ENCODE results near the gene SELENOM.
"Not testable (repeated sequence)": the region's sequence is repeated elsewhere in the genome, so short reads cannot be mapped to it uniquely, and the experiment has no call there.

SELENOM gene

DNA sequence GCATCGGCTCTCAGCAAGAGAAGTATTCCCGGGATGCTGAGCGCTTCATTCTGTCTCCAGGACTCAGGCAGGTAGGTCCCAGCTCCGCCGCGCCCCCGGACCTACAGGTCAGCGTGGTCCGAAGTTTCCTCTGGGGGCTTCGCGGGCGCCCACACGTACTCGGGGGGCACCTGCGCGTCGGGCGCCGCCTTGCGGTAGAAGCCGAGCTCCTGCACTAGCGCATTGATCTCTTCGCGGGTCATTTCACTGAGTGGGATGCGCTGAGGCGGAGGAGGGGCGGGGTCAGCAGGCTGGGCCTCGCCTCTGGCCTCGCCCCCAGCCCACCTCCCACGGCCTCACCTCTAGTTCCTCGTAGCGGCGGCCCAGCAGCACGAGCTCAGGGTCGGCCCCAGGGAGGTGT is 2.5 kb downstream of the SELENOM start:
- DNase-seq, result no peak

DNA sequence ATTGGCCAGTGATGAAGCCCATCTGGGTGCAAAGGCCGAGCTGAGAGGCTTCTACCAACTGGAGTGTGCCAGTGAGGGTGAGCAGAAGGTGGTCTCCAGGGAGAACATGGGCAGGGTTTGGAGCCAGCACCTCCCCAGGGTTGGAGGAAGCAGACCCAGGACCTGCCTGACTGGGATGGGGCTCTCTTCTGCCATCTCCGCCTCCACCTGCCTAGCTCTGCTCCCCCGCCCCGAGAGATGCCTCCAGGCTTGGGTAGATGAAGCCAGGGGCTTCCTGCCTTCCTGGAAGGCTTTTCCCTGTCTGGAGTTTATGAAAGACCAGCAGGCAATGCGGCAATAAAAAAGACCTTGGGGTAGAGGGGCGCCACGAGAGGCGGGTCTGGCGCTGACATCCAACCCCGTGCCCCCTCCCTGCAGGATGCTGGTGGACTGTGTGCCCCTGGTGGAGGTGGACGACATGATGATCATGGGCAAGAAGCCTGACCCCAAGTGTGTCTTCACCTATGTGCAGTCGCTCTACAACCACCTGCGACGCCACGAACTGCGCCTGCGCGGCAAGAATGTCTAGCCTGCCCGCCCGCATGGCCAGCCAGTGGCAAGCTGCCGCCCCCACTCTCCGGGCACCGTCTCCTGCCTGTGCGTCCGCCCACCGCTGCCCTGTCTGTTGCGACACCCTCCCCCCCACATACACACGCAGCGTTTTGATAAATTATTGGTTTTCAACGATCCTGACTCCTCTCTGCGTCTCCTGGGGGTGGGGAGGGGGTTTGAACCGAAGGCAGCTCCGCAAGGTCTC is 3.3 kb downstream of the SELENOM start:
- DNase-seq, result no peak

DNA sequence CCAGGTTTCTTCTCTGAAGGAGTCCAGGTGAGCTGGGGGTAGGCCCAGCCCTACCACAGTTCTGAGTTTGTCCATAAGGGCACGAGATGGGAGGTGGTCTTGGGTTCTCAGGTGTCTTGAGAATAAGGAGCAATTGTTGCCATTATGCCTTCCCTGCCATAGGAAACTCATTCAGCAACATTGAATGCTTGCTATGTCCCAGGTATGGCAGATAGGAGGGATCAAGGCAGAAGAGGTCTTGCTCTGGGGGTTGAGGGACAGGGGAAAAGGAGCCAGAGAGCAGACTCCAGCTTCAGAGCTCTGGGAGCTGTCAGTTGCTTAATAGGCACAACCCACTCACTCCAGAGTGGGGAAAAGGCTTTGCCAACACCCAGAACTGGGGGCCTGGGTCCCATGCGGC is 4.3 kb downstream of the SELENOM start:
- DNase-seq, result no peak

DNA sequence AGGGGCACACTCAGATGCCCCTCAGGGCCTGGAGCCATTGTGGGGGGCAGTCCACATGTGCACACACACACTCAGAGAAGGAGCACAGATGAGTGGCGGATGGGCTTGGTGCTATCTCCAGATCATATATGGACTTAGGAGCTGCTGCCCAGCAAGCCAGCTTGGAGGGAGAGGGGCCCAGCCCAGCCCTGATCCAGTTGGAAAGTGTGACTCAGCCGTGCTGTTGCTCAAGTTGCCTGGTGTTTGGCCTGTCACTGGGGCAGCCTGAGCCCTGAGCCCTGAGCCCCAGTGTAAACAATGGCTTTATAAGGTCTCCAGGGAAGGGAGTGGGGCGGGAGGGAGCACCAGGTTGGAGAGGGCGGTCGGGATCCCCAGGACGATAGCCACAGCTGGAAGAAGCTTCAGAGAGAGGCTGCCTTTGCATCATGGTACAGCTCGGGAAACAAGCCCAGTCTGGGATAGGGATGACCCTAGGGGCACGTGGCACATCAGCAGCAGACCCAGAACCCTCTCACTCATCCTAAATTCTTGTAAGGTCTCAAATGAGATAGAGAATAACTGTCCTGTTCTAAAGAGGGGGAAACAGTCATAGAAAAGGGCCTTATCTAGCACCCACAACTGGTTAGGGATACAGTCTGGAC is 4.8 kb downstream of the SELENOM start:
- no peak for DNase-seq

DNA sequence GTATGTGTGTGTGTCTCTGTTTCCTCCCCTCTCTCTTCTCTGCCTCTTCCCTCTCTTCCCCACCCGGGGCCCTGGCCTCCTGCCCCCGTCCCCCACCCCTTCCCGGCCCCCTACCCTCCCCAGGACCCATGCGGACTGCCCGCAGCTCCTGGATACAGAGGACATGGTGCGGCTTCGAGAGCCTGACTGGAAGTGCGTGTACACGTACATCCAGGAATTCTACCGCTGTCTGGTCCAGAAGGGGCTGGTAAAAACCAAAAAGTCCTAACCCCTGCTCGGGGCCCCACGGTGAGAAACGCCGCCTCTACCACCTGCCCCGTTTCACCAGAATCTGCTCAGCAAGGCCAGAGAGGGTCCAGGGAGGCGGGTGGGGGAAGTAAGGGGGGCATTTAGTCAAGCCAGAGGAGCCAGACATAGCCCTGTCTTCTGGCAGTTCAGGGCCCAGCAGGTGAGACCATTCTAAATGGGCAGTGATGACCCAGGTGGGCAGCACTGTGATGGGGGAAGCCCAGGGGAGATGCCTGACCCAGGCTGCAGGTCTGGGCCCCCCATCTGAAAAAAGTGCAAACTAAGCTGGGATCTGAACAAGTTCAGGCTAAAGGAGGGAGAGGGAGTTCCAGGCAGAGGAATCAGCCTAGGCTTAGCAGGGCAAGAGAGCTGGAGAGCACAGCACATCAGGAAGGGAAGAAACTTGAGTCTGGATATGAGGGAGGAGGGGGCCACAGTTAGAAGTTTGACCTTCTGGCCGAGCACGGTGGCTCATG is 6.4 kb downstream of the SELENOM start:
- DNase-seq, result no peak

DNA sequence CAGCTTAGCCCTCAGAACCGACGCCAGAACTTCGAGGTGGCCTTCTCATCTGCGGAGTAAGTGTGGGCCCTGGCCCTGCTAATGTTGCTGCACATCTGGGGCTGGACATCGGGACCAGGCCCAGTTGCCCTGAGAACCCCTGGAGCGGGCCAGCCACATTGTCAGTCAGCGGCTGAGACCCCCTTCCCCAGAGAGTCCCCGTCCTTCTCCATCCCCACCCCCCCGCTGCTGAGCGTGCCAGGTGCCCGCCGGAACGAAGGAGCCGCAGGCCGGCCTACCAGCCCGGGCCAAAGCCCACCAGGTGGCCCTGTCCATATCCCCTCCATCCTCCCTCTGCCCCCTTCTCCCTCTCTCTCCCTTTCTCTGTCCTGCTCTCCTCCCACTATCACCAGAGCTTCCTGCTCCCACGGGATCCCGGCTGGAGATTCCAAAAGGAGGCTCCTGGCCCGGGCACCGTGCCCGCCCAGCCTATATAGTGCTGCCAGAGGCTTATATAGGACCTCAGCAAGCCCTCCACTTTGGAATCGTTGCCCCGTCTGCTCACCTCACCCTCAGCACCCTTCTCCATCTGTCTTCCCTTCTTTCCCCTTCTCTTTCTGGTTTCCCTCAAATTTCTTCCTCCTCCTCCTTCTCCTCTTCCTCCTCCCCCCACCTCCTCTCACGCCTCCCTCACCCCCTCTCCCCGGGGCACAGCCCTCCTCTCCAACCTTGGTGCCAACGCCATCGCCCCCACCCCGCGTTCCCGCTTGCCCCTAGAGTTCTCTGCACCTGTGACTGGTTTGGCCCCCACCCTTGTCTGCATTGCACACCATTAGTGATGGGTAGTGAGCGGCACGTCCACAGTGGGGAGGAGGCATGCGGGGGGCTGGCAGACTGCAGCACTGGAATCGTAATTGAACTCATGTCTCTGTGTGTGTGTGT is 7.3 kb downstream of the SELENOM start:
- DNase-seq, result no peak

DNA sequence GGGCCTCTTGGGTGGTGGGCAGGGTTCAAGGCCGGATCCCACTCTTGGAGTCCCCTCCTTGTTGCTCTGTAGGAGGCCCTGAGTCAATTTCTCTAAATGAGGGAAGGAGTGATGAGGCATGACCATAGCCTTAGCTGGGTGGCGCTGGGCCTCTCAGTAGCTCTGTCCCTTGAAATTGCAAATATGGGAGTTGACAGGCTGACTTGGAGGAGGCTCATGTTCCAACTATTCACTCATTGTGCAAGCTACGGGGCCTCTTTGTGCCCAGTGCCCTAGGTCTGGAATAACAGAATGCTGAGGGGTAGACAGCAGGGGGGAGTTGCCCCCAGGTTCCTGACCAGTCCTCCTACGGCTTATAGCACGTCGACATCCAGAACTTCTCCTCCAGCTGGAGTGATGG is 8.0 kb downstream of the SELENOM start:
- no peak for DNase-seq

DNA sequence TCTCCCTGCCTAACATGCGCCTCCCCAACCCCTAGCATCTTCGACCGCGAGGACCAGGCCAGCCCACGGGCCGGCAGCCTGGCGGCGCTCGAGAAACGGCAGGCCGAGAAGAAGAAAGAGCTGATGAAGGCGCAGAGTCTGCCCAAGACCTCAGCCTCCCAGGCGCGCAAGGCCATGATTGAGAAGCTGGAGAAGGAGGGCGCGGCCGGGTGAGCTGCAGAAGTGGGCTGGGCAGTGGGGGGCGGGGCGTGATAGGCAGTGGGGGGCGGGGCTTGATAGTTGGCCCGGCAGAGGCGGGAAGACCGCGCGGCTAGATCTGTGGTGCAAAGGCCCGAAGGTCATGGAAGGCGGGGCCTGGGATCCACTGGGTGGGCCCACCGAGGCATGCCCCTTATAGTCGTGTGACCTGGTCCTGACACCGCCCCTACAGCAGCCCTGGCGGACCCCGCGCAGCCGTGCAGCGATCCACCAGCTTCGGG is 8.7 kb downstream of the SELENOM start:
- DNase-seq, result no peak

DNA sequence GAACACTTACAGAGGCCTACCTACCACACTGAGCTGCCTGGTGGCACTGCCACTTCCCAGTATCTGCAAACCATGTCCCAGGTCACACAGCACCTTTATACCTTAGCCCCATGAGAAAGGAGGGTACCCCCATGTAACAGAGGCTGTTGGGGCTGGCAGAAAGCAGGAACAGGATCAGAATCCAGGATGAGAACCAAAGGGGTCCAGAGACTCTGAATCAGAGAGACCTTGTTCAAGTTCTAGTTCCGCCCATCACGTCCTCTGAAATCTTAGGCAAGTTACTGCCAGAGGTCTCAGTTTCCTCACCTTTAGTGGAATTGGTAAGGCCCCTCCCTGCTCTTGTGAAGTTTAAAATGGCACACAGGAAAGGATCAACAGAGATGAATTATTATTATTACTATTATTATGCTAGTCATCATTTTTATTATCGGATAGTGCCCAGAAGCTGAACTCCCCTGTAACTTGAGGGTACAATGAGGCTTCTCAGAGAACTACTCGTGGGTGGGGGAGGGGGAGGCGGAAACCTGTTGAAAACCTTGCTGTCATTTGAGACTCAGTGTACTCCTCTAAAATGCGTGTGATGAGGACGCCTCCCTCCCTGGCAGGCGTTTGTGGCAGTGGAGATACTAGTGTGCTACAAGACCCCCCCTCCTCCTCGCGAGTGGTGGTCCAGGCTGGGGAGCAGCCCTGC is 9.3 kb downstream of the SELENOM start:
- no peak for DNase-seq

DNA sequence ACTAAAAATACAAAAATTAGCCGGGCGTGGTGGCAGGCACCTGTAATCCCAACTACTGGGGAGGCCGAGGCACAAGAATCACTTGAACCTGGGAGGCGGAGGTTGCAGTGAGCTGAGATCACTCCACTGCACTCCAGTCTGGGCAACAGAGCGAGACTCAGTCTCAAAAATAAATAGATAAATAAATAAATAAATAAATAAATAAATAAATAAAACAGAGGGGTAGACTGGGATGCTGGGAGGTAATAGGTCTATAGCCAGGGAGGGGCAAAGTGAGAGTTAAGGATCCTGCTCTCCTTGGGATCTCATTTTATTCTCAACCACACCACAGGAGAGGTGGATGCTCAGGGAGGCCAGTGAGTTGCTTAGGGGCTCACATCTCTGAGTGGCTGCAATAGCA is 9.8 kb downstream of the SELENOM start:
- DNase-seq, result not testable (repeated sequence)

DNA sequence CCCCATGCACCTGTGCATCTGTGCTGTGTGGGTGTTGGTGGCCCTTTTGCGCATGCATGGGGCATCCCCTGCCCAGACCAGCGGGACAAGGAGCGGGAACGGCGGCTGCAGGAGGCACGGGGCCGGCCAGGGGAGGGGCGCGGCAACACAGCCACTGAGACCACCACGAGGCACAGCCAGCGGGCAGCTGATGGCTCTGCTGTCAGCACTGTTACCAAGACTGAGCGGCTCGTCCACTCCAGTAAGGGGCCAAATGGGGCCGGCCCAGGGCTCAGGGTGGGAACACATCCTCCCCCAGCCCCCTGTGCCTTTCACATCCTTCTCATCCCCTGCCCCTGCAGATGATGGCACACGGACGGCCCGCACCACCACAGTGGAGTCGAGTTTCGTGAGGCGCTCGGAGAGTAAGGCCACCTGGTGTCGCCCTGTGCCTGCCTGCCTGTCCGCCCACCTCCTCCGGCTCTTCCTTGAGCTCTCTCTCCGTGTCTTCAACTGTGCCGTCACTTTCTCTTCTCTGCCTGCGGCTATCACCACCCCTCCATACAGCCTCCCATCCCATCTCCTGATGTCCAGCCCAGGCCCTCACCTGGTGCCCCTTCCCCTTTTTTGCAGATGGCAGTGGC is 10.6 kb downstream of the SELENOM start:
- DNase-seq, result no peak

DNA sequence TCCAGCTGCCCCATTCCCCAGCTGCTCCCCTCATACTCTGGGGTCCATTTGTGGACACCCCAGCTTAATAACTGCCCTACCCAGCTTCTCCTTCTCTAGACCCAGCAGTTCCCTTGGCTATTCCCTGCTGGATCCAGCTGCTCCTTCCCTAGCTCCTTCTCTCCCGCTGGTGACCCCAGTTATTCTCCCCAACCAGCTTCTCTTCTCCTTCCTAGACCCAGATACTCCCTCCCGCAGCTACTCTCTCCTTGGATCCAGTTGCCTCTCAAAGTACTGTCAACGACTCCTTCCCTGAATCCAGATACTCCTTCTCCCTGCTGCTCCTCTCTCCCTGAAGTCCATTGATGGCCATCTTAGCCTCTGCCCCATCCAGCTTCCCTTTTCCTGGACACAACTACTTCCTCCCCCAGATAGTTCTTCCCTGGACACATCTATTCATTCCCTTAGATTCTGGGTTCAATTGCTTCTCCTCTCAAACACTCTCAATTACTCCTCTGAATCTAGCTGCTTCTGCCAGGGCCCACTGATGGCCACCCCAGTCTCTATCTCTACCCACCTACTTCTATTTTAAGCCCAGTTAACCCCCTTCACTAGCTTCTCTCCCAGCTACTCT is 11.6 kb downstream of the SELENOM start:
- DNase-seq, result no peak

DNA sequence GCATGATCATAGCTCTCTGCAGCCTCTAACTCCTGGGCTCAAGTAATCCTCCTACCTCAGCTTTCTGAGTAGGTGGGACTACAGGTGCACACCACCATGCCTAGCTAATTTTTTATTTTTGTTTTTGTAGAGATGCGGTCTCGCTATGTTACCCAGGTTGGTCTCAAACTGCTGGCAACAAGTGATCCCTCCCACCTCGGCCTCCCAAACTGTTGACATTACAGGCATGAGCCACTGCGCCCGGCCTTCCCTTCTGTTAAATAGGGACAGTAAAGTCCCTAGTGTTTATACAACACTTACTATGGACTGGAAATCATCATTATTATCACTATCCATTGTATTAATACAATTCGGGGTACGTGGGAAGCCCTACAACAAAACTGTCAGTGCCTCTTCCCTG is 12.6 kb downstream of the SELENOM start:
- no peak for DNase-seq

DNA sequence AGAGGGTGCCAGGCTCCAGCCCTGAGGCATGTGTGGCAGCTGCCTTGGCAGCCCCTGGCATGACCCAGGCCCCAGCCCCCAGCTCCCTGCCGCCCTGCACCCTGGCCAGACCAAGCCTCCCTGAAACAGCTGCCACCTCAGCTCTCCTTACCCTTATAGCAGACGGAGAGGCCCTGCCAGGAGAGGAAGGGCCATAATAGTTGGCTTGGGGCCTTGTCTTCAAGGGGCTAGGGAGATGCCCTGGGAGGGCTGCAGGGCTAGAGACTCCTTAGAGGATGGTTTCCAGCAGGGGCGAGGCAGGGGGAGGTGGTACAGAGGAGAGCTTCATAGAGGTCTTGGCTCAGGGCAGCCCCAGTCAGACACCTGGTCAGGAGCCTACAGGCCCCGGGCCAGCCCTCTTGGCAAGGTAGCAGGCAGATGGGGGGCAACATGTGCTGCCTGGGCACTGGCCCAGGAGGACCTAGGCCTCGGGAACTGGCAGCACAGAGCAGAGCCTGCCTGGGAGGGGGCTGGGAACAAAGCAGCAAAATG is 13.3 kb downstream of the SELENOM start:
- DNase-seq, result no peak

DNA sequence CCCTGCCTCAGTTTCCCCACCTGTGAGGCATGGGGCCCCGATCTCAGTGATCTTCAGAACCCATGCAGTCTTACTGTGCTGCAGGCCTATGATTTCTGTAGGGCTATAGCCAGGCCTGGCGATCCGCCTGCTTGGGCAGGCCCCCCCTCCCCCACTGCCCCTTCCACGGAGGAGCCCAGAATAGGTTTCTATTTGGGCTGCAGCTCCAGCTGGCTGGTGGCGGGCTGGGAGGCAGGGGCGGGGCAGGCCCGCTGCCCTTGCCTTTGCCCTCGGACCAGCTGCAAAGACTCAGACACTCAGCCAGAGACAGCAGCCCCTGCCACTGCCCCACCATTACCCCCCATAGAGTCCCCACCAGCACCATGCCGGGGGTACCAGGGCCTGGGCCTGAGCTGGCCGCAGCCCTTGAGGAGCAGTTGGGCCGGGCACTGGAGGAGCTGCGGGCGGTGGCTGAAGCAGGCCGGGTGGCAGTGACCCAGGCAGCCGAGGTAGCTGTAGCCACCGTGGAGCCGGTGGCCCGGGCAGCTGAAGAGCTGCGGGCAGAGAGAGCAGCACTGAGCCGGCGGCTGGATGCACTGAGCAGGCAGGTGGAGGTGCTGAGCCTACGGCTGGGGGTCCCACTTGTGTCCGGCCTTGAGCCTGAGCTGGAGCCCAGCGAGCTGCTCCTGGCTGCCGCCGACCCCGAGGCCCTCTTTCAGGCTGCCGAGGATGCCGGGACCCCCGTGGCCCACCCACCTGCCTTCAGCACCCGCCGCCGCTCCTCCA is 14.1 kb downstream of the SELENOM start:
- DNase-seq, result no peak

DNA sequence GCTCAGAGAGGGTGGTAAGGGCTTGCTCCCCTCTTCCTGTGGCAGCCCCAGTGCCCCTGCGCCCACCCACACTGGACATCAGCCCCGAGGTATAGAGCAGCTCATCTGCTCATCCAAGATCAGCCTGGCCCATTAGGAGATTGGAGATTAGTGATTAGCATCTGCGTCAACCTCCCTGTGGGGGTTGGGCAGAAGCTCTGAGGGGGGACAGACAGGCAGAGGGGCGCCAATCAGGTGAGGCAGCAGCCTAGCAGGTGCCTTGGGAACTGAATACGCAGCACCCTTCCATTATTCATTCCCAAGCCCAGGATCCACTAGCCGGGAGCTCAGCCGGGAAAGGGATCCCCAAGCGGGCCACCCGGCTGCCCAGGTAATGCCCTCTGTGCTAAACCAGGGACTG is 15.2 kb downstream of the SELENOM start:
- DNase-seq, result no peak

DNA sequence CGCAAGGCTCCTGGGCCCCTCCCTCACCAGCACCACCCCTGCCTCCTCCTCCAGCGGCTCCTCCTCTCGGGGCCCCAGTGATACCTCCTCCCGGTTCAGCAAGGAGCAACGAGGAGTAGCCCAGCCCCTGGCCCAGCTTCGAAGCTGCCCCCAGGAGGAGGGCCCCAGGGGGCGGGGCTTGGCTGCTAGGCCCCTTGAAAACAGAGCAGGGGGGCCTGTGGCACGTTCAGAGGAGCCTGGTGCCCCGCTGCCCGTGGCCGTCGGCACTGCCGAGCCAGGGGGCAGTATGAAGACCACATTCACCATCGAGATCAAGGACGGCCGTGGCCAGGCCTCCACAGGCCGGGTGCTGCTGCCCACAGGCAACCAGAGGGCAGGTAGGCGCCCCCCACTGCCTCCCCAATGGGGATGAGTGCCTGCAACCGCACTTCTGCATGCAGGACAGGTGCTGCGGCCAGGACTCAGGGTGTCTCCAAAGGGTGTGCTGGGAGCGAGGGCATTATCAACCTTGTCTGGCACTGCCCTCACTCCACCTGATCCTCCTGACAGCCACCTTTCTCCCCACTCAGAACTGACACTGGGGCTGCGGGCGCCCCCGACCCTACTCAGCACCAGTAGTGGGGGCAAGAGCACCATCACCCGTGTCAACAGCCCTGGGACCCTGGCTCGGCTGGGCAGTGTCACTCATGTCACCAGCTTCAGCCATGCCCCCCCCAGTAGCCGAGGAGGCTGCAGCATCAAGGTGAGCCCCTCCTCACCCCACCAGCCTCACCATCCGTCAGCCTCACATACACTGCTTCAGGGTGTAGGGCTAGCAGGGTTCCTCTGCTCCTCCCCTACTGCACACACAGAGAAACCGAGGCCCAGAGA is 16.0 kb downstream of the SELENOM start:
- no peak for DNase-seq

DNA sequence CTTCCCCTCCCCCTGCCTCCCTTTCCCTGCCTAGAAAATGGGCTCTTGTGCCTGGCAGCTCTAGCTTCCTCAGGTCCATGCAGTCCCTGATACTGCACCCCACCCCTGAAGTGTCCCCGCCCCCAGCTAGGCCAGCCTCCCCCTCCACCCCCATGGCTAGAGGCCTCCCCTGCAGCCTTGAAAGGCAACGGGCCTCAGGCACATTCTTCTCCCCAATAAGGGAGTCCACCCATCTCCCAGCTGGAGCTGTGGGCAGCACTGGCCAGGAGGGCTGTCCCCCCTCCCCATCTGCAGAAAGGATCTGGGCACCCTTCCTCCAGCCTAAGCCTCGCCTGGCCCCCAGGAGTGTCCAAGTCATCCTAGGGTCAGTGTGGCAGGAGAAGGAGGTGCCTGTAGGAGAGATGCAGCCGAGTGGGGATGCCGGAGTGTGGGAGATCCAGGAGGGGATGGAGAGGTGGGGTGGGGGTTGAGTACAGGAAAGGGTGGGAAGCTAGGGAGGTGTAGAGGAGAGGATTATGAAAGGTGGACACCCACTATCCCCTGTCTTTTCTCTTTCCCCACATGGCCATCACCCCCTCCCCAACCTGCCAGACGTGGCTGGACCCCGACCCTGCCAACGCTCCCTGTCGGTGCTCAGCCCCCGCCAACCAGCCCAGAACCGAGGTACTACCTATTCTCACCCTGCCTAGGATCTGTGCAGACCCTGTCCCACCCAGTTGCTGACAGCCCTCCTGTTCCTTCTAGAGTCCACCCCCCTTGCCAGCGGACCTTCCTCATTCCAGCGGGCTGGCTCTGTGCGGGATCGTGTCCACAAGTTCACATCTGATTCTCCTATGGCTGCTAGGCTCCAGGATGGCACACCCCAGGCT is 16.9 kb downstream of the SELENOM start:
- DNase-seq, result no peak
